HepG2 (cell line): Measurements from ENCODE around the gene CTF1. TPM values are rescaled to one million over a fixed set of nuclear protein-coding genes. Genes with fewer than 3 reads are reported as not detected.
A peak's percentile ranks its signal among the peaks of the same experiment; 100 is the strongest.

Experiments
- ATF5 ChIP-seq: sonication (generic); formaldehyde crosslinking; IDR thresholded peaks from 2 replicates; pipeline ENCODE4 v1.4.0; 2020; ENCODE audit warnings: mild to moderate bottlenecking, low read depth, missing genetic modification reagents
- CREB1 ChIP-seq, 2 experiments: fragments of 450-650 bp in 1 of 2; IDR thresholded peaks; 2 replicates each; pipeline ENCODE4 v1.6.1; 2016 to 2017; ENCODE audit warnings: control low read depth in 1 of 2, mild to moderate bottlenecking in 1 of 2, missing compliant biosample characterization in 1 of 2, missing genetic modification characterization in 1 of 2
- CREM ChIP-seq, 2 experiments: sonication (generic) in 1 of 2; formaldehyde crosslinking in 1 of 2; IDR thresholded peaks; 2 replicates each; pipeline versions ENCODE4 v1.4.0 to v1.6.1; 2016 to 2020; ENCODE audit warnings: antibody characterized with exemption in 1 of 2, mild to moderate bottlenecking in 1 of 2, missing genetic modification reagents in 1 of 2
- GATAD1 ChIP-seq: IDR thresholded peaks from 2 replicates; pipeline ENCODE4 v1.6.1; 2016; ENCODE audit warnings: missing genetic modification reagents, missing compliant biosample characterization
- GMEB1 ChIP-seq: sonication (generic); formaldehyde crosslinking; IDR thresholded peaks from 2 replicates; pipeline ENCODE4 v1.5.1; 2020; ENCODE audit warnings: missing genetic modification reagents, mild to moderate bottlenecking, borderline replicate concordance
- IRF1 ChIP-seq: sonication (generic); formaldehyde crosslinking; IDR thresholded peaks from 2 replicates; pipeline ENCODE4 v1.4.0; 2020; ENCODE audit warnings: low read depth, mild to moderate bottlenecking, missing genetic modification reagents
- KLF9 ChIP-seq: IDR thresholded peaks from 2 replicates; pipeline ENCODE4 v1.6.1; 2016; ENCODE audit warnings: low read depth
- MED1 ChIP-seq: sonication (generic); formaldehyde crosslinking; IDR thresholded peaks from 2 replicates; pipeline ENCODE4 v1.4.0; 2020; ENCODE audit warnings: missing genetic modification reagents
- MED8 ChIP-seq: sonication (generic); formaldehyde crosslinking; IDR thresholded peaks from 2 replicates; pipeline ENCODE4 v1.8.1; 2023; ENCODE audit warnings: mild to moderate bottlenecking, missing genetic modification reagents; ENCODE audit not compliant: insufficient replicate concordance
- MTA1 ChIP-seq: sonication (generic); formaldehyde crosslinking; IDR thresholded peaks from 2 replicates; pipeline ENCODE4 v1.4.0; 2020; ENCODE audit warnings: missing genetic modification reagents, mild to moderate bottlenecking, borderline replicate concordance
- NR2C2 ChIP-seq: sonication (generic); formaldehyde crosslinking; IDR thresholded peaks from 2 replicates; pipeline ENCODE4 v1.4.0; 2020; ENCODE audit warnings: missing genetic modification reagents, mild to moderate bottlenecking, moderate library complexity, borderline replicate concordance
- NR2F2 ChIP-seq: IDR thresholded peaks from 2 replicates; pipeline ENCODE4 v1.6.1; 2012; ENCODE audit warnings: low read depth, inconsistent platforms, borderline replicate concordance
- TEAD3 ChIP-seq: optimal IDR thresholded peaks from 2 replicates; pipeline ENCODE3; 2016; ENCODE audit warnings: borderline replicate concordance
- ZBTB7B ChIP-seq: sonication (generic); formaldehyde crosslinking; IDR thresholded peaks from 2 replicates; pipeline ENCODE4 v1.4.0; 2020; ENCODE audit warnings: missing genetic modification reagents
- ZNF547 ChIP-seq: sonication (generic); formaldehyde crosslinking; IDR thresholded peaks from 2 replicates; pipeline ENCODE4 v1.5.1; 2020; ENCODE audit warnings: mild to moderate bottlenecking, missing genetic modification reagents
- ZNF557 ChIP-seq: sonication (generic); formaldehyde crosslinking; IDR thresholded peaks from 2 replicates; pipeline ENCODE4 v1.4.0; 2020; ENCODE audit warnings: missing genetic modification reagents
- ZNF569 ChIP-seq: sonication (generic); formaldehyde crosslinking; IDR thresholded peaks from 2 replicates; pipeline ENCODE4 v1.5.0; 2020; ENCODE audit warnings: mild to moderate bottlenecking, missing genetic modification reagents, moderate library complexity, borderline replicate concordance
- ZNF724P ChIP-seq: sonication (generic); formaldehyde crosslinking; IDR thresholded peaks from 2 replicates; pipeline ENCODE4 v1.8.0; 2022; ENCODE audit warnings: missing genetic modification reagents, borderline replicate concordance
- ZNF816 ChIP-seq: sonication (generic); formaldehyde crosslinking; IDR thresholded peaks from 2 replicates; pipeline ENCODE4 v1.8.0; 2022; ENCODE audit warnings: missing genetic modification reagents, mild to moderate bottlenecking, borderline replicate concordance
- ZZZ3 ChIP-seq: sonication (generic); formaldehyde crosslinking; IDR thresholded peaks from 2 replicates; pipeline ENCODE4 v1.4.0; 2020; ENCODE audit warnings: missing genetic modification reagents, mild to moderate bottlenecking, borderline replicate concordance
- polyA plus RNA-seq, 8 experiments: library from polyadenylated mRNA; depleted of rRNA in 3 of 8; stranded (reverse) in 7 of 8; unstranded in 1 of 8; fragments of >200 nt; fragmentation: Illumina TruSeq in 4 of 8; extraction: Trizol in 4 of 8; gene quantifications; 2 replicates each; pipeline versions ENCODE4 v1.2.1 to v1.2.3, GENCODE V29; 2011 to 2016; ENCODE audit warnings: low read depth in 4 of 8, missing spikeins in 1 of 8, mixed read lengths in 1 of 8; ENCODE audit not compliant: insufficient read depth in 1 of 8
- total RNA-seq, 5 experiments: library from RNA; depleted of rRNA; stranded (reverse); fragments of >200 nt; fragmentation: Illumina TruSeq; extraction: Trizol; gene quantifications; 2 replicates each; pipeline ENCODE4 v1.2.3, GENCODE V29; 2016; ENCODE audit warnings: low read depth in 1 of 5
- TF ChIP-seq, protein P1 (sequence below): sonication (generic); formaldehyde crosslinking; IDR thresholded peaks from 2 replicates; pipeline ENCODE4 v1.4.0; 2020; ENCODE audit warnings: missing genetic modification reagents

Gene CTF1
- total and polyA plus RNA-seq, 2 of the 13 experiments (the other 11 are each of a cell fraction or from before 2014, with no cell fraction given), result 0.13 to 1.8 TPM

GRCh38 chr16:30949650-30950515 is 53.5 kb downstream of the CTF1 start (continued):
- no peak; the same call in none of the 2 replicates for TF ChIP-seq ZNF547
- TF ChIP-seq GATAD1 (CRISPR knock-in tag), result peak; percentile 76; the same call in 1 of the 2 replicates
- peak; percentile 93 for TF ChIP-seq MED1 (CRISPR knock-in tag)
- peak; percentile 8; the same call in 1 of the 2 replicates for TF ChIP-seq CREB1 (IDR thresholded peaks at IDR 0.05)
- no peak for TF ChIP-seq CREB1 (CRISPR knock-in tag; IDR thresholded peaks at IDR 0.05)
- TF ChIP-seq ZZZ3 (CRISPR knock-in tag), result peak; percentile 91; the same call in 1 of the 2 replicates
- peak; percentile 83 for TF ChIP-seq NR2C2
- peak; percentile 52; the same call in 1 of the 2 replicates for TF ChIP-seq NR2F2
- TF ChIP-seq MTA1, result peak; percentile 90
- peak; percentile 63; the same call in 1 of the 2 replicates for TF ChIP-seq ZNF816 (CRISPR knock-in tag)
- peak; percentile 90; the same call in 1 of the 2 replicates for TF ChIP-seq IRF1
- TF ChIP-seq ZNF557, result no peak
- TF ChIP-seq, protein P1, sequence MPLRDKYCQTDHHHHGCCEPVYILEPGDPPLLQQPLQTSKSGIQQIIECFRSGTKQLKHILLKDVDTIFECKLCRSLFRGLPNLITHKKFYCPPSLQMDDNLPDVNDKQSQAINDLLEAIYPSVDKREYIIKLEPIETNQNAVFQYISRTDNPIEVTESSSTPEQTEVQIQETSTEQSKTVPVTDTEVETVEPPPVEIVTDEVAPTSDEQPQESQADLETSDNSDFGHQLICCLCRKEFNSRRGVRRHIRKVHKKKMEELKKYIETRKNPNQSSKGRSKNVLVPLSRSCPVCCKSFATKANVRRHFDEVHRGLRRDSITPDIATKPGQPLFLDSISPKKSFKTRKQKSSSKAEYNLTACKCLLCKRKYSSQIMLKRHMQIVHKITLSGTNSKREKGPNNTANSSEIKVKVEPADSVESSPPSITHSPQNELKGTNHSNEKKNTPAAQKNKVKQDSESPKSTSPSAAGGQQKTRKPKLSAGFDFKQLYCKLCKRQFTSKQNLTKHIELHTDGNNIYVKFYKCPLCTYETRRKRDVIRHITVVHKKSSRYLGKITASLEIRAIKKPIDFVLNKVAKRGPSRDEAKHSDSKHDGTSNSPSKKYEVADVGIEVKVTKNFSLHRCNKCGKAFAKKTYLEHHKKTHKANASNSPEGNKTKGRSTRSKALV (CRISPR knock-in tag), result peak; percentile 52; the same call in 1 of the 2 replicates
- TF ChIP-seq ZNF724P, result peak; percentile 72; the same call in 1 of the 2 replicates
- peak; percentile 67; the same call in 1 of the 2 replicates for TF ChIP-seq GMEB1 (CRISPR knock-in tag)
- 0 out of 2 replicates have a peak, but pooled peaks have one; percentile 23 for TF ChIP-seq ATF5 (CRISPR knock-in tag)
- peak; percentile 83; the same call in 1 of the 2 replicates for TF ChIP-seq ZNF569 (CRISPR knock-in tag)
- TF ChIP-seq KLF9, result no peak
- TF ChIP-seq ZBTB7B, result peak; percentile 84
- TF ChIP-seq MED8 (CRISPR knock-in tag), result peak; percentile 50
- peak; percentile 86 for TF ChIP-seq TEAD3 (CRISPR knock-in tag)
- TF ChIP-seq CREM (IDR thresholded peaks at IDR 0.05), result no peak; the same call in 1 of the 2 replicates
- no peak for TF ChIP-seq CREM (CRISPR knock-in tag; IDR thresholded peaks at IDR 0.05)
